ENCODE data around the gene BMF.

Gene BMF

DNA sequence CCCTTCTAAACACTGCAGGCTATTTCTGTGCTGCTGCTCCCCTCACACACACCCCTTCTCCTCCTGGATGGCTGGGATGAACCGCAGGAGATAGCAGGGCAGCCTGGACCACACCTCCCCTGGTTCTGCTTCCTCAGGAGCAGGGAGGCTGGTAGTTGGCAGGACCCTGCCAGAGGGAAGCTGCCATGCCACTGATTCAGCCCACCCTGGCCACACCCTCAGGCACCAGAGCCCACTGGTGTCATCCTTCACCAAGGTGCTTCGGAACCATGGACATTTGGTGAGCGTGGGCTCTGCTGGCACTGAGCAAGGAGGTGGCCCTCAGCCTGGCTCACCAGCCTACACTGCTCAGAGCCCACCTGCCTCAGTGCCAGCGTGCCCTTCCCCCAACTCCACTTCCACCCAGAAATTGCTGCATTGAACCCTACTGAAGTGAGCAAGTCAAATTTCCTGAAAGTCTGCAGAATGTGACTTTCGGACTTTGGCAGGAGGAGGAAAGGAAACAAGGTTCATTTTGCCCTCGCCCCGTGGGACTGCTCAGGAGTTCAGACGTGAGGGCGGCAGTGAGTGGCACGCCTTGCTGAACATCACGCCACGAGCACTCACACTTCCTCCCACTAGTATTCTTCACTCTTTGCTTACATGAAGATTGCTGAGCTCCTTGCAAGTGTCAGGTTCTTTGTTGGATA lies 26.3 kb downstream of the BMF start:
- no peaks in the 10 kb centered on the region for H3K9me3 Mint-ChIP-seq

DNA sequence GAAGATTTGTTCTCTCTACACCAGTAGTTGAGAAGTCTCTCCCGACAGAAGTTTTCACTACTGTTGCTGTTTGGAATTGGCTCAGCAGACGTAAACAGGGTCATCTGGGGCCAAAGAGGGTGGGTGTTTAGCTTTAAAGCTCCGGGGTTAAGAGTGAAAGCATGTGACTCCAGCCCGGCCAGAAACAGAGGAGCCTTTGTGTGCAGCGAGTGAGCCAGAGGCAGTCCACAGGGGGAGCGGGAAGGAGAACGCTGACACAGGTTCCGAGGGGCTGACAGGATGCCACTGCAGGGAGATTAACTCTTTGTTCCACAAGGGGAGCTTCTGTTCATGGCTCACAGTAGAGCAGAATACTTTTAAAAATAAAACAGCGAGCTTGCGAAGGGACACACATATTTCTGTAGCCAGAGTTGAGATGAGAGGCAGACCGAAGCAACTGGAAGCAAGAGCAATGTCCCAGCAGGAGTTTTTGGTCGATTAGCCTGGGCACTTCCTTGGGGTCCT lies 26.9 kb downstream of the BMF start:
- Mint-ChIP-seq H3K27me3 (ENCODE audit: low read depth) (peaks cover 4% of the 10 kb centered on the region), H3K4me3 (peak overlapping the region; percentile 68 to 74 (median 68)), H3K9me3 (no peaks in the 10 kb centered on the region), H3K36me3 (ENCODE audit: low read depth) (no peaks in the 10 kb centered on the region), H3K4me1 (peaks cover 66% of the 10 kb centered on the region), H3K27ac (peak overlapping the region; percentile 96 to 97 (median 97))
- TF ChIP-seq, protein P1, sequence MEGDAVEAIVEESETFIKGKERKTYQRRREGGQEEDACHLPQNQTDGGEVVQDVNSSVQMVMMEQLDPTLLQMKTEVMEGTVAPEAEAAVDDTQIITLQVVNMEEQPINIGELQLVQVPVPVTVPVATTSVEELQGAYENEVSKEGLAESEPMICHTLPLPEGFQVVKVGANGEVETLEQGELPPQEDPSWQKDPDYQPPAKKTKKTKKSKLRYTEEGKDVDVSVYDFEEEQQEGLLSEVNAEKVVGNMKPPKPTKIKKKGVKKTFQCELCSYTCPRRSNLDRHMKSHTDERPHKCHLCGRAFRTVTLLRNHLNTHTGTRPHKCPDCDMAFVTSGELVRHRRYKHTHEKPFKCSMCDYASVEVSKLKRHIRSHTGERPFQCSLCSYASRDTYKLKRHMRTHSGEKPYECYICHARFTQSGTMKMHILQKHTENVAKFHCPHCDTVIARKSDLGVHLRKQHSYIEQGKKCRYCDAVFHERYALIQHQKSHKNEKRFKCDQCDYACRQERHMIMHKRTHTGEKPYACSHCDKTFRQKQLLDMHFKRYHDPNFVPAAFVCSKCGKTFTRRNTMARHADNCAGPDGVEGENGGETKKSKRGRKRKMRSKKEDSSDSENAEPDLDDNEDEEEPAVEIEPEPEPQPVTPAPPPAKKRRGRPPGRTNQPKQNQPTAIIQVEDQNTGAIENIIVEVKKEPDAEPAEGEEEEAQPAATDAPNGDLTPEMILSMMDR (IDR thresholded peaks at IDR 0.05; ENCODE audit: unreplicated experiment in 3 of 3), result peak in 1 of 3 experiments; percentile 20

More for the DNA sequence above, 26.3 kb downstream of the BMF start:
- peak overlapping the region; percentile 68 to 74 (median 68) for H3K4me3 Mint-ChIP-seq
- H3K4me1 Mint-ChIP-seq, result peaks cover 72% of the 10 kb centered on the region
- no peaks in the 10 kb centered on the region for H3K36me3 Mint-ChIP-seq (ENCODE audit: low read depth)
- TF ChIP-seq, protein P1 (IDR thresholded peaks at IDR 0.05; ENCODE audit: unreplicated experiment in 3 of 3), result no peak
- H3K27me3 Mint-ChIP-seq (ENCODE audit: low read depth), result peaks cover 4% of the 10 kb centered on the region
- H3K27ac Mint-ChIP-seq, result peak overlapping the region; percentile 96 to 97 (median 97)

DNA sequence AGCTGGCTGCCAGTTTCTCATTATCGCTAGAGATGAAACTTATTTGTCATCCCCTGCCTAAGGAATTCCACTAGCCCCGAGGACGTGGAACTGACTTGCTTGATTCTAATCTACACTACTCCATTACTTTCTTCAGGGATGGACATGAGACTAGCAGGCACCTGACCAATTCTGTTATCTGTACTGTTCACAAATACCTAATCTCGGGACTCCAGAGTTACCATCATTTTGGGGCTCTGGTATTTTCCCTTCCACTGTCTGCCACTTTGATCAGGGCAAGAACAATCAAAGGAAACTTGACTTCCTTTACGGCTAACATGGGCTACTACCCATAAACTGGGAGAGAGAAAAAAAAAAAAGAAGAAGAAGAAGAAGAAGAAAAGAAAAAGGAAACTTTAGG lies 27.8 kb downstream of the BMF start:
- Mint-ChIP-seq H3K36me3 (ENCODE audit: low read depth) (no peaks in the 10 kb centered on the region), H3K27ac (peak overlapping the region; percentile 93 to 97 (median 96)), H3K4me1 (peaks cover 63% of the 10 kb centered on the region), H3K4me3 (peak overlapping the region; percentile 57 to 81 (median 70)), H3K27me3 (ENCODE audit: low read depth) (peaks cover 4% of the 10 kb centered on the region), H3K9me3 (no peaks in the 10 kb centered on the region)
- TF ChIP-seq, protein P1 (IDR thresholded peaks at IDR 0.05; ENCODE audit: unreplicated experiment in 3 of 3), result no peak

DNA sequence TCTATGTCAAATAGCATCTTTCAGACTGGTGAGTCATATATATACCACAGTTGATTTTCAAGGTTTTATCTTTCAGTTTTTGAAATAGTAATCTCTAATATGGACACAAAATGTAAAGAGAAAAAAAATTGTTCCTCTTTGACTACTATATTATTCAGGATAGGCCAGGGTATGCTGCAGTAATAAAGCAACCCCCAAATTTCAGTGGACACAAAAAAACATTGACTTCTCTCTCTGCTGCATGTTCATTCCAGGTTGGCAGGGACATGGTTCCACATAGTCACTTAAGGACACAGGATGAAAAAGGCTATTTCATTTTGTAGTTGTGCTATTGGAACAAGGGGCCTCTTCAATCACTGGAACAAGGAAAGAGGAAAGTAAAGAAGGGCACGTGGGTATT lies 28.6 kb downstream of the BMF start:
- Mint-ChIP-seq H3K4me3 (no peak overlapping the region), H3K4me1 (peaks cover 63% of the 10 kb centered on the region), H3K9me3 (no peaks in the 10 kb centered on the region), H3K36me3 (ENCODE audit: low read depth) (no peaks in the 10 kb centered on the region), H3K27ac (peak overlapping the region; percentile 93 to 97 (median 96)), H3K27me3 (ENCODE audit: low read depth) (peaks cover 4% of the 10 kb centered on the region)
- TF ChIP-seq, protein P1 (IDR thresholded peaks at IDR 0.05; ENCODE audit: unreplicated experiment in 3 of 3), result no peak

DNA sequence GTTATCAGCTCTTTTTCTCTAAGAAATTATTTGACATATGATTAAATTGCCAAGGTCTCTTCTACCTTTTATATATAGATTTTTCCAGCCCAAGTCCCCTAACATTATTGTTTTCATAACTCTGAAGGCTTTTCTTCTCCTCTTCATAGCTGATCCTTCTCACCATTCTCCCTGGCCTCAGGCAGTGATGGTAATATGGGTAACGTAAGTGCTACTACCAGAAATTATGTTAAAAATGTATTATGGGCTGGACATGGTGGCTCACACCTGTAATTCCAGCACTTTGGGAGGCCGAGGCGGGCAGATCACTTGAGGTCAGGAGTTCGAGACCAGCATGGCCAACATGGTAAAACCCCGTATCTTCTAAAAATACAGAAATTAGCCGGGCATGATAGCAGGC lies 29.2 kb downstream of the BMF start:
- TF ChIP-seq, protein P1 (IDR thresholded peaks at IDR 0.05; ENCODE audit: unreplicated experiment in 3 of 3), result no peak
- H3K9me3 Mint-ChIP-seq, result no peaks in the 10 kb centered on the region
- no peaks in the 10 kb centered on the region for H3K36me3 Mint-ChIP-seq (ENCODE audit: low read depth)

More for the DNA sequence above, 29.2 kb downstream of the BMF start:
- Mint-ChIP-seq H3K27ac (peak overlapping the region; percentile 9 to 57 (median 54)), H3K4me1 (peaks cover 58% of the 10 kb centered on the region), H3K4me3 (no peak overlapping the region), H3K27me3 (ENCODE audit: low read depth) (peaks cover 4% of the 10 kb centered on the region)

Measured in nephron (organoid).